Measurements from ENCODE around the gene RPL3.

RPL3 gene

DNA sequence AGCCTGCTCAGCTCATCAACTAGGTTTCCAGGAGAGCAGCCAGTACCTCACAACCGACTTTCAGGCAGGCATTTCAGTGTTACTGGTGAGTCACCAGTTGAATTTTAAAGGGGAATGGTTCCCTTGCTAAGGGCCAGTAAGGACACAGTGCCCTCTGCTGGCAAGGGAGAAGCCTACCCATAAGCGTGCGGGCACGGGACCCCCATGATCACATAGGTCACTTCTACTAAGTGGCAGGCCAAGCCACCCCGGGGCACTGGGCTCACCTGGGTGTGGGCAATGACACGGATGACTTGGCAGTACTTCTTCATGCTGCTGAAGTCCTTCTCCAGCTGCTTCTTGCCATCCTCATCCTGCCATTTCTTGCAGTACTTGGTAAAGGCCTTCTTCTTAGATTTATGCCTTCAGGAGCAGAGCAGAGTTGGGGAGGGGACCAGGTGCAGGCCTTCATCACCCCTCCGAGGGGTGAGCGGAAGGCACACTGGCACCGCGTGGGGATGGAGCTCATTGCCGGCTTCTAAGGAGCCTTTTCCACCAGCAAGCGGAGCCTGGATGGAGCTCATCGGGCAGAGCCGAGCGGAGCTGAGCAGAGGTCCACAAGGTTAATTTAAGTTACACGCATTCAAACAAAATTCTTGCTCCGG, 2.9 kb downstream of the RPL3 start:
- DNase-seq, result peak; percentile 78

DNA sequence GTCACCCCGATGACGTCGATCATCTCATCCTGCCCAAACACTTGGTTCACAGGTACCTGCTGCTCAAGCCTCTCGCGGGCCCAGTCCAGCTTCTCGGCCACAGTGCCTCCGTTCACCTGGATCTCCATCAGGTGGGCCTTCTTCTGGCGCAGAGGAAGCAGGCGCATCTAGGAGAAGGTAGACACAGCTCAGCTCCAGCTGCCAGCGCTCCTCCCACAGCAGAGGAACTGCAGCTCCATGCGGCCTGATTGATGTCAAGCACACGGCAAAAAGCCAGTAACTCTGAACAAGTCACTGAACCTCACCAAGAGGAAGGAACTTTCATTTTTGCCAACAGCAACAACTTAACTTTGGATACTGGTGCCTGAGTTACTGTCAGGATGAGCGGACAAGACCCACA, 4.0 kb downstream of the RPL3 start:
- no peak for DNase-seq

DNA sequence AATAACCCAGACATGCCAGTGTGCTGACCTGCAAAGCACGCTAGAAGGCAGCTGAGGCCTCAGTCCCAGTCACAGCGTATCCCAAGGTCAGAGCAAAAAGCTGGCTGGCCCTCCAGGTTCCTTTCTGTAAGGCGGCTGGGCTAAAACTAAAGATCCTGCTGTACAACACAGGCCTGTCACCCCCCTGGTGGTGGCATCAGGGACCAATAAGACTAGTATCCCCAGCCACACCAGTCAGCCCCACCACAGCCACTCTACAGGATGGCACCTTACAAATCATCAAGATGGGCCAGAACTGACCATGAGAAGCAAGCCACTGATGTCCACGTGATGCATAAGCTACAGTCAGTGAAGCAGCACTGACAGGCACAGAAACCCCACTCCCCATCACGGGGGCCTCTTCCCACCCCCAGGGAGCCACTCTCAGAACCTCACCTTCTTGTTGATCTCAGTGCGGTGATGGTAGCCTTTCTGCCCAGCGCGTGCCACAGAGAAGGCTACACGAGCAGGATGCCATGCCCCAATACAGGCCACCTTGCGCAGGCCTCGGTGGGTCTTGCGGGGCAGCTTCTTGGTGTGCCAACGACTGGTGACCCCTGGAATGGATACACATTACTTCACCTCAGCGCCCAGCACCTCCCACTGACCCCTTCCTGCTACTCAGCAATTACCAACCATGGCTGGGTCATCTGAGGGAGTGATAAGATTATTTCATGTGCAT, 5.0 kb downstream of the RPL3 start:
- no peak for DNase-seq

DNA sequence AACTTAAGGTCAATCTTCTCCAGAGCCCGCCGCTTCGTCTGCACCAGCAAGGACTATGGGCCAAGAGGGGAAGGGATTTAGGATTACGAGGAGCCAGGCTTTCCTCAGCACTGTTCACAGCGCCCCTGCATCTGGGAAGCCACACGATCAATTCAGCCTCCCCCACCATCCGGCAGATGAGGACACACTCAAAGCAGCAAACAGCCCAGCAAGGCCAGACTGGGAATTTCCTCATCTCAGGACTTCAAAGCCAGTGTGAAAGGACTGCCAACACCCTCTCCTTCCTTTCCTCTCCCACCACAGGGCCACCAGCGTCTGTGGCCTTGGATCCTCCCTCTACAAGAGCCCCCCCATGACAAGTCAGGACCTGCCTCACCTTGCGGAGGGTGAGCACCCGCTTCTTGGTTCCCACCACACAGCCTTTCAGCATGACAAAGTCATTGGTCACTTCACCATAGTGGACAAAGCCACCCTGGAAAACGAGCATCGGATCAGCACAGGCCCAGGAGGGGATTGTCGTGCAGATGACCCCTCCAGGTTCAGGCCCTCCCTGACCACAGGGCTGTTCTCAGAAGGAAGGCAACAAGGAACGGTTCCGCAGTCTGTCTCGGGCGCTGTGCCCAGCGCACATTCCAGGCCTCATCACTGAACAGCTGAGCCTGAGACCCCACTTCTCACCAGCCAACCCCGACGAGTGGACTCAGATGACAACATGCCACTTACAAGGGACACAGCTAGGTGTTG, 6.0 kb downstream of the RPL3 start:
- no peak for DNase-seq

DNA sequence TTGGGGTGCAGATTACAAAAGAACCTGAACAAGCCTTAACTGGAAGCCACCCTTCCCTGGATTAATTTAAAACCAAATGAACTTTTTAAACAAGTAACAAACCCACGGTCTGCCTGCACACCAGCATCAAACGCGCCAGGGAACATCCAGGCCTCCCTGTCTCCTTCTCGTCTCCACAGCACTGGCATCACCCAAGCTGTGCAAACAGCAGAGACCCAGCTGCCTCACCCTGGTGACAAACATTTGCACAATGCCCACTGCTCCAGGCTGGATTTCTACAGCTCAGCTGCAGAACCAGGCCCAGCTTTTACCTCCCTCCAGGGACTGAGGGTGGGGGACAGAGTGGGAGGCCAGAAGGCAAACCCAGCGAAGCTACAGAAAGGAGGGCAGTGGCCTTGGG, 7.0 kb downstream of the RPL3 start:
- DNase-seq, result no peak

DNA sequence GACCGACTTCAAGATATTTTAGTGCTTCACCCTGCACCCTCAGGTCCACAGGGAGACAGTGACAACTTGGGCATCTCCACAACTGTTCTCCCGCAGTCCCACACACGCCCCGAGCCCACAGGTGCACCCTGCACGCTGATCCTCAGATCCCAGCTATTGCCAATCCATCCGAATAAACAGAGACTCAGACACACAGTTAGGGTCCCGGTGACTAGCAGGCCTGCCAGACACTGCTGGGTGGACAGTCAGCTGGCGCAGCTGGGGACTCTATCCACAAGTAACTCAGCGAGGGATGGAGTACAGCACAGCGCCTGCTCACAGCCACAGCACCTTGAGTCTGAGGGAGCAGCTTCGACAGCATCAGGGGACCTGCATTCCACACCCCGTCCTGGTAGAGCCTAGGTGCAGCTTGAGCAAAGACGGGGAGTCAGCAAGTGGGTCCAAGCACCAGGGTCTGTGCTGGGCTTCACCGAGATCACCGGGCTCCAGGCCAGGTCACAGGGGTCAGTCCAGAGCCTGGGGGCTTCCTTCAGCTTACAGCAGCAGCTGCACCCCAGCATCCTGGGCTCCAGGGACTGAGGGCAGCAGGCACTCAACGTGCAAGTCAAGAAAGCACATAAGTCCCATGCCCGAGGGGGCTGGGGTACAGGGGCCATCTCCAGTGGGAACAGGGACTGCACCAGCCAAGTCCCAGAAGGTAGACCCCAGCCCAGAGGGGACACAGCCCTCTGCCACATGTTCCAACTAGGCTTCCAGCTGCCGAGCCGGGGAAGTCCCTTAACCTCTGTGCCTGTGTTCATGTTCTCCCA, 7.6 kb downstream of the RPL3 start:
- DNase-seq, result no peak

DNA sequence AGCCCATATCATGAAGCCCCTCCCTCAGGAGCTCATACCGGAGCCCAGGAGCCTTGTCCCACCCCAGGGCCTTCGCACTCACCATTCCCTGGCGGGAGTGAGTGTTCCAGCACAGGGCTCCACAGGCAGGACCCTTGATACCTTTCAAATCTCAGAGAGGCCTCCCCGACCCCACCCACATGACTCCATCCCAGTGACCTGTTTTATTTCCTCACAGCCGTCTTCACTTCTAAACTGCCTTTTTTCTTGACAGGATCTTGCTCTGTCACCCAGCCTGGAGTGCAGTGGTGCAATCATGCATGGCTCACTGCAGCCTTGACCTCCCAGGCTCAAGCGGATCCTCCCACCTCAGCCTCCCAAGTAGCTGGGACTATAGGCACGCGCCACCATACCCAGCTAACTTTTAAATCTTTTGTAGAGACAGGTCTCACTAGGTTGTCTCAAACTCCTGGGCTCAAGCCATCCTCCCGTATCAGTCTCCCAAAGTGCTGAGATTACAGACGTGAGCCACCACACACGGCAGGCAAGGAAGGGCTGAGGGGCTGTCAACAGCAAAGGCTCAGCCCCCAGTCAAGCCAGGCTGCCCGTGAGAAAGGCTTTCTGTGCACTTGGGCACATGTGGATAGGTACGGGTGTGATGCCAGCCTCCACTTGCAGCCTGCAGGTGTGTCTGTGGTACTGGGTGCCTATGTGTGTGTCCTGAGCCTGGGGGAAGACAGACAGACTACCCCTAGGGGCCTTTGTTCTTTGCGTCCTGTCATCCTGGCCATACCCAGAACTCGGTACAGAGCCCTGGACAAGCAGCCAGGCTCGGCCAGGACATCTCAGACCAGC, 9.3 kb downstream of the RPL3 start:
- no peak for DNase-seq

DNA sequence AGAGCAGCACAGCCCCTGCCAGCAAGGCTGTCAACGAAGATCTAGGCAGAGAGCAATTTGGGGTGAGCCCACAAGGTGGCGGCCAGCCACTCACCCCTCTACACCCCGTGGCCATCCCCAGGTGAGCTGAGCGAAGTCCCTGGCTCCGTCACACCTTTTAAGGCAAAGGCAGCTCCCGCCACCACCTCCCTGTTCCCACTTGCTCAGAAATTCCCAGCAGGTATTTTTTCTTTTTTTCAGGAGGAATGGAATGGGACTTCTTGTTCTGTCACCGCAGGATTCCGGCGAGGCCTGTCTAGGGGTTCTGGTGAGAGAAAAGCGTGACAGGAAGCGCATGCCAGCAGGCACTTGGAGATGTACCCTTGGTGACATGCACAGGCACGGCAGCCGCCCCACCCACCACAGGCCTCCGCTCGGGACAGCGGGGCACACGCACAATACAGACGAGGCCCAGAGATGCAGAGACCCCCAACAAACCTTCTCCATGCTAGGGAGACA, 10.0 kb downstream of the RPL3 start:
- DNase-seq, result no peak

DNA sequence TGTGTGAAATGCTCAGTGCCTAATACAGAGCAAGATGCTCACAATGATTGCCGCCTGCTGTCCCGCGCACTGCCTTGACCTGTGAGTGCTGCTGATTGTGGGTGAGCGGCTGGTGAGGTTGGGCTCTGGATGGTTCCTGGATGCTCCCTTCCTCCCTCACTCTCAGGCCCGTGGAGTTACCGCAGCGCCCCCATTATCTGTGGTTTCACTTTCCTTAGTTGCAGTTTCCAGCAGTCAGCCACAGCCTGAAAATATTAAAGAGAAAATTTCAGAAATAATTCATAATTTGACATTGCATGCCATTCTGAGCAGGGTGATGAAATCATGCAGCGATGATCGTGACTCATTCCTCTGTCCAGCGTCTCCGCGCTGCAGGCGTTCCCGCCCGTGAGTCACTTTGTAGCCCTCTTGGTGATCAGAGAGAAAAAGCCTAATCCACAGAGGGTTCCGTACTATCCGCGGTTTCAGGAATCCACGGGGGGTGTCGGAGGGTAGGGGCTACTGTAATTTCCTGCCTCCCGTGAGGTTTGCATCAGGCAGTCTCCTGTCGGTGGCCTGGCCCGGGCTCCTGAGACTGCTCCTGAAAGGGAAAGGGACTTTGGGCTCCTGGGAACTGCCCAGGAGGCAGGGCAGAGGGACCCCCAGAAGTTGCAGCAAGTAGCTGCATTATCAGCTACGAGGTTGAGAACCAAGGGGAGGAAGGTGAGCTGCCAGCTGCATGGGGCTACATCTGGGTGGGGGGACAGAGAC, 10.6 kb downstream of the RPL3 start:
- DNase-seq, result no peak

DNA sequence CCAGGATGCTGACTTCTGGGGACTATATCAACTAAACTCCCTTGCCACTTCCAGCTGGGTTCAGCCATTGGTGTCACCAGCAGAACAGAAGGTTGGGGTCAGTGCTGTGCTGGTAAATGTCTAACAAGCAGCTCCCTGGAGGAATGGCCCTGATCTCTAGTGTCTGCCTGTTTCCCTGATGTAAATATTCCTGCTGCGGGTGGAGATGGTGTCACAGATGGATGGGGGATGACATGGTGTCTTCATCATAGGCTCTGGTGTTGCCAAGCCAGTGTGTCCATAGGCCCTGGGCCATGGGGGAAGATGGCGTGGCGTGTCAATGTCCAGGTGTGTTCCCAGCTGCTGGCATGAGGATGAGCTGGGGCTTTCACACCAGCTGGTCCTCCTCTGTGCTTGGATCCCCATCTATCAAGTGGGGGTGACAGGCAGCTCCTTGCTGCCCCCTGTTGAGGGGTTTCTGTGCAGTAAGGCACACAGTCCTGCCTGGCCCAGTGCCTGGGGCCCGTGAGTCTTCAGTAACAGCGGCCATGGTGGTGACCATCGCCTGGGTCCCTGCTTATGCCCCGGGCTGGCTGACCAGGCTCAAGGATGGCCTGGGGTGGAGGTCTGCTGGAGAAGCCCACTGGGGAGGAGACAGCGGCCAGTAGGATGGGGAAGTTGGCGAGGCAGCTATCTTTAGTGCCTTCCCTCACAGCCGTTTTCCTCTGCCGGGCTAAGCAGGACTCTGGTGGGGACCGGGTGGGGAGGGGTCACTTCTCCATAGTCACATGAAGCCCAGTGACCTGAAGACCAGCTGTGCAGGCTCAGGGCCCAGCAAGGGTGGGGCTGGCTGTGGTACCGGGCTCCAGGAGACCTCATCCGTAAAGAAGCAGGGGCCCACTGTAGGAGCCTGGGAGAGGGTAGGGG, 12.7 kb downstream of the RPL3 start:
- peak; percentile 67 for DNase-seq

DNA sequence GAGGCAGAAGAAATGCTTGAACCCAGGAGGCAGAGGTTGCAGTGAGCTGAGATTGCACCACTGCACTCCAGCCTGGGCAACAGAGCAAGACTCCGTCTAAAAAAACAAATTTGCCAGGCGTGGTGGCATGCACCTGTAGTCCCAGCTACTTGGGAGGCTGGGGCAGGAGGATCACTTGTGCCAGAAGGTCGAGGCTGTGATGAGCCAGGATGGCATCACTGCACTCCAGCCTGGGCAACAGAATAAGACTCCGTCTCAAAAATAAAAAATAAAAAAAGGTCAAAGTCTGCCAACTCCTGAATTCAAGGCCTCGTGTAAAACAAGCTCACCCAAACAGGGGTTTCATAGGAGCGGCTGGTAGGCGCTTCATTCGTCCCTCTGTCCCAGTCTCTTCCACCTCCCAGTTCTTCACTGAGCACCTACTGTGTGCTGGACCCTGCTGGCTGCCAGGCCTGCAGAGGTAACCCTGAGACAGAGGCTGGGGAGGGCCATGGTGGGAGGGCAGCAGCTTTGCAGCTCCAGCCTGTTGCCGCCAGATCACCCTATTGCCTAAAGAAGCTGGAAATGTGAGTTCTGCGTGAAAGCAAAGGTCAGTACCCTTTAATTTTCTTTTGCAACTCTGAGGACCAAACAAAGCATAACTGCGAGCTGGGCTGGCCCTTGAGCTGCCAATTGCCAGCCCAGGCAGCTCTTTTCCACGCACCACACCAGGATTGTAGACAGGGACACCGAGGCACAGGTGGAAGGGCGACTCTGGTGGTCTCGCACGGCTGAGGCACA, 15.3 kb downstream of the RPL3 start:
- no peak for DNase-seq

DNA sequence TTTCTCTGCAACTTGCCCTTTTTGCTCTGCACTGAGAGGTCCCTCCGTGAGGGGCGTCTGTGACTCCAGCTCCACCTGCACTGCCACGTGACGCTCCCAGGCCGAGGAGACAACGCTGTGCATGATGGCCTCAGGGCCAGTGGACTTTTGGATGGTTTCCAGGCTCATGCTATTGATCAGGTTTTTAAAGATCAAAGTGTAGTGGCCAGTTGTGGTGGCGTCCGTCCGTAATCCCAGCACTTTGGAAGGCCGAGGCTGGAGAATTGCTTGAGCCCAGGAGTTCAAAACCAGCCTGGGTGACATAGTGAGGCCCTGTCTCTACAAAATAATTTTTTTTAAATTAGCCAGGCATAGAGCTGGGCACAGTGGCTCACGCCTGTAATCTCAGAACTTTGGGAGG, 16.1 kb downstream of the RPL3 start:
- DNase-seq, result no peak

DNA sequence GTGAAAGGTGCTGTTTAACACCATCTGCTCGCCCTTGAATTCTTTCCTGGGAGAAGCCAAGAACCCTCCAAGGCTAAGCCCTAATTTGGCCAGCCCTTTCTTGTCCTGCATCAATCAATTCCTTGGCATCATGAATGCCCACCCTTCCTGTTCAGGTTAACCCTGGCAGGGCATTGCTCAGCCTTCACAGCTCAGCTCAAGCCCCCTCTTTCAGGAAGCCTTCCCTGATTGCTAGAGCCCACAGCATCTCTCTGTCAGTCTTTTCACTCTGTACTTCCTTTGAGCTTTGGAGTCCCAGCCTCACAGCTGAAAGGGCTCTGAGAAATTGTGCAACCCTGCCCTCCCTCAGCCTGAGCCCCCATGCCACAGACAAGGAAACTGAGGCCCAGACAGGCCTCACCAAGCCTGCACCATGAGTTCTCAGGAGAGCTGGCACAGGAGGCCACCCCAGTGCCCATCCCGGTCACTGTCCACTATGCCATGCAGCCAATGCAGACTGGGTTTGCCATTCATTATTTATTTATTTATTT, 16.9 kb downstream of the RPL3 start:
- DNase-seq, result no peak

DNA sequence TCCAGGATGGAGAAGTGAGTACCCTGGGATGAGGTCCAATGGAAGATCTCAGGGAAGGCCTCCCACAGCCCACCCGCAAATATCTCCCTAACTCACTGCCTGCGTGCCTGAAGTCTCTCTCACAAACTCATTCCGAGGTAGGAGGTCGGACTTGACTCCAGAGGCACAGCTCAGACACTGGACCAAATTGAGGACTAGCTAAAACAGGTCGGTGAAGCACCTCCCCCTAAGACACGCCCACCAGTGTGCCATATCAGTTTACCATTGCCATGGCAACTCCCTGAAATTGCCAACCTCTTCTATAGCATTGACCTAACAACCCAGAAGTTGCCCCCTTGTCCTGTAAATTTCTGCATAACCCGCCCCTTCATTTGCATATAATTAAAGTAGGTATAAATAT, 17.5 kb downstream of the RPL3 start:
- no peak for DNase-seq

DNA sequence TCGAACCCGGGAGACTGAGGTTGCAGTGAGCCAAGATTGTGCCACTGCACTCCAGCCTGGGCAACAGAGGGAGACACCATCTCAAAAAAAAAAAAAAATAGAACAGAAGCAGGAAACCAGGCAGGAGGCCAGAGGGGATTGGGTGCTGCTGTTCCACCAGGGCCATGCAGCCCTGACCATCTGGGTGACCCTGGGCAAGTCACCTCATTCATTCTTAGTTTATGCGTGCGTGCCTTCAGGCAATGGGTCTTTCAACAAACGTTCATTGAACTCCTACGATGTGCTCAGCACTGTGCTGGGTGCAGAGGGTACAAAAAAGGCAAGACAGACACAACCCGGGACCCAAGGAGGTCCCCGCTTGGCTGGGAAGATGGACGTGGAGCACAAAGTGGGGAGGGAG, 18.3 kb downstream of the RPL3 start:
- no peak for DNase-seq

DNA sequence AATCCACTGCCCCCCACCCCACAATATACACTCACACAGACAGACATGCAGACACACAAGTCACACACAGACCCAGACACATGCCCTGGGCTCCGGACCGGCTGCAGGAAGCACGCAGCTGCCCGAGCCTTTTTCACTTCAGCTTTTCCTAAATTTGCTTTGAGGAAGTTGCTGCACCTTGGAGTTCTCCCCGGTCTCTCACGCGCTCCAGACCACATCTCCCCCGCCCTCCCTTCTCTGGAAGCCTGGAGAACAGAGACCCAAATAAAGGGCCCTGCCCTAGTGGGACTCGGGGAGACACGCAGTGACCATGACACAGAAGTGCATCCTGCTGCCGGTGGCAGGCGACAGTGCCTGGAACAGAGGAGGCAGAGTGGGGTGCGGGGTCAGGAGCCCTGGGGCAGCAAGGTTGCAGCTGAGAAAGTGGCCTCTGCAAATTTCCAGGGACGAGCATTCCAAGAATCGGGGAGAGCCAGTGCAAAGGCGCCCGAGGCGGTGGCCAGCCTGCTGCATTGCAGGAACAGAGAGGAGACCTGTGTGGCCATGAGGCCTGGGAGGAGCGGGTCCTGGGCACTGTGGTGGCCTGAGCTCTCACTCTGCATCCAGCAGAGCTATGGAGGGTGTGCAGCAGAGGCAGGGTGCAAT, 19.1 kb downstream of the RPL3 start:
- no peak for DNase-seq

DNA sequence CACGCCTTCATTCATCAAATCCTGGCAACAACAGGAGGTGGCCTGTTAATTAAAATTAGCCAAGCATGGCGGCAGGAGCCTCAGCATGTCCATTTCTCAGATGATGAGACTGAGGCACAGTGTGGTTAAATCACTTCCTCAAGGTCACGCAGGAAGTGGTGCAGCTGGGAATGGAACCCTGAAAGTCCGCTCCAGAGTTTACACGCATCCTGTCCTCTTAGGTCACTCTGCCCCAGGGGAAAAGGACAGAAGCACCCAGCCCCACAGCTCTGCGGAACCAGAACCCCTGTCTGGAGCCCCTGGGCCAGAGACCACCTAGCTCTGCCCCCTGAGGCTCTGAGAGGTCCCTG, 19.6 kb downstream of the RPL3 start:
- no peak for DNase-seq

DNA sequence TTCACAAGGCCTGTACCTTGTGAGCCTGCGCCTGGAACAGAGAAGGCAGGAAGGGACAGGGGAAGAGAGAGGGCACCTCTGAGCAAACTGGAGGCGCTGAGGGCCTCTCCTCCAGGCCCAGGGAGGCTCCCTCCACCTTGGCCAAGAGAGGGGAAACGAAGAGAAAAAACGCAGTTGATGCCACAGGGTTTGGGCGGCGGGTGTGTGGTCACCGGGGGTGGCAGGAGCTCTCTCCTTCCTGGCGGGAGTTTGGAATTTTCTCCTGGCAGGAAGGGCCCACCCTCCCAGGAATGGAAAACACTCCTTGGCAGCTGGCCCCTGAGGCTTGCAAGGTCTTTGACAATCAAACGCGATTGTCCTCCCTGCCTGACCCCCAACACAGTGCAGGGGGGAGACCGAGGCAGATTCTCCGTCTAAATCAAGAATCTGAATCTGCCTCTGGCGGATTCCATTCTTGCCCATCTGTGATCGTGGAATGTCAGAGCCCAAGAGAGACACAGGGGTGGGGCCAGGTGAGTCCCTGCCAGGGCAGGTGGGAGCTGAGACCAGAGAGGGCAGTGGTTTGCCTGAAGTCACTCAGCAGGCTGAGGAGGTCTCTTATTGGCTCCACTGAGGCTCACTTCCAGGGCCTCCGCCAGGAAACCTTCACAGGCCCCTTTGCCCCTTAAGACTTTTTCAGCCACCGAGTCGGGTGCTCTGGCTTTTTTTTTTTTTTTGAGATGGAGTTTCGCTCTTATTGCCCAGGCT, 21.0 kb downstream of the RPL3 start:
- no peak for DNase-seq

Measured in activated CD8-positive, alpha-beta memory T cell treated with anti-CD3 and anti-CD28 coated beads, Interleukin-2, amount 50 U/mL, for 4 hours (primary cell).